HG03571 (cell line): ENCODE results near the gene U2AF2.

Source experiments
- ATAC-seq: cut with Tn5 transposase; IDR thresholded peaks from one replicate; pipeline ENCODE4 v1.9.1; 2021; ENCODE audit not compliant: unreplicated experiment

The U2AF2 gene

DNA sequence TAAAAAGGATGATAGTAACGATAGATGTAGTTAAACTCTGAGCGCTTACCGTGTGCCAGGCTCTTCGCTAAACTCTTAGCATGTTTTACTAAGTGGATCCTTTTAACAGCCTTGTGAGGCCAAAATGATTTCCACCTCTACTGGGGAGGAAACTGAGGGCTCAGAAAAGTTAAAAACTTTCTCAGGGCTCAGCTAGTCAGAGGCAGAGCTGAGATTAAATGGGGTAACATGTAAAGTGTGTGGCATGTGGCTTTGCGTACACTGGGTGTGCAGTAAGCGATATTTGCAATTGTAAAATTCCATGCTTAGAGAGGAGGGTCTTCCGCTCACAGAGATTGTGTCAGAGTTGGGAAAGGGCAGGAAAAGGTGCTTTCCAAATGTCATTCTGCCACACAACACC is 1.7 kb downstream of the U2AF2 start:
- ATAC-seq = no peak

DNA sequence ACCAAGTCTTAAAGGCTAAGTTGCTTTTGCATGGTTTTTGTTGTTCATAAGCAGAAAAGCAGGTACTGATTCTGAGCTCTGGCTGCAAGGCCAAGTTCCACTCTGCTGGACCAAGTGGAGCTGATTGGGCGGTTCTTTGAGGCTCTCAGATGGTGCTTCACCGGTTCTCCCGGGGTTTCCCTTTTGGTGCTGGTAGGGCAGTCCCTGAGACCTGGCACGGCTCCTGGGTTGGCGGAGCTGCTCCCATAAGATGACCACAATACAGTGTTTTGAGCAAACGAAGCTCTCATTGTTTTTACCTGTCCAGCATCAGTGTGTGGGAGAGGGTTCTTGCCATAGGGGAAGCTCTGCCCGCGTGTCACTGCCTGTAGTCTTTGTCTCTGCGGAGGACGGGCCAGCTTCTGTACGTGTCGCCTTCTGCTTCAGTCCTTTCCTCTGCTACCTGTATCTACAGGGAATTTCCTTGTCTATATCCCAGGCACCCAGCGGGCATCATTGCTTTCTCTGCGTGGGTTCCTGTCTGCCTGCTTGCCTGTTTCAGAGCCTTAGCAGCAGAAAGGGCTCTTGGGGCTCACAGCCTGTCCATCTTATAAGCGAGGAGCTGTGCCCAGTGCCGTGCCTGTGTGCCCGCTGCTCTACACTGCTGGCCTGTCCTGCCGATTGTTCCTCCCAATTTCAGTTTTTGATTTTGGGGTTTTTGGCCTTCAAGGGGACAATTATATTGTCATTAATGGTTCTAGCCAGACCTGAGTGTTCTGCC is 2.3 kb downstream of the U2AF2 start:
- no peak for ATAC-seq

DNA sequence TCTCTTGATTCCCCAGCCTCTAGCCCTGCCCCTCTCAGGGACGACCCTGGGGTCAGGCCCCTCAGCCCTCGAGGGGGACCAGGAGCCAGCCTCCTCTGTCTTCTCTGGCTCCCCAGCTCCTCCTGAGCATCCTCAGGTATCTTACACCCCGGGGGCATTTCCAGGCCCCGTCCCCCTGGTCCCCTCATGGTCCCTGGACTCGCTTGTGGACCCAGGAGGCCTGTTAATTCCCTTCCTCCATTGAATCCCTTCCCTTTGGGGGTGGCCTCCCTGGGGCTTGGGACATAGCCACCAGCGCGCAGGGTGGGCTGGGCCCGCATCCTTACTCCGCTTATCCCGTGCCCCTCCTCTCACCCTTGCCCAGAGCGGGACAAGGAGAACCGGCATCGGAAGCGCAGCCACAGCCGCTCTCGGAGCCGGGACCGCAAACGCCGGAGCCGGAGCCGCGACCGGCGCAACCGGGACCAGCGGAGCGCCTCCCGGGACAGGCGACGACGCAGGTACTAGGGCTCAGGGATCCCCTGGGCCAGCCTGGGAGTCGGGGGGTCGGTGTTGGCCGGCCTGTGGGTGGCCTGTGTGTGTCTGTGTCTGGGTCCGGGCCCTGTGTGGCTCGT is 4.1 kb downstream of the U2AF2 start:
- ATAC-seq = no peak

DNA sequence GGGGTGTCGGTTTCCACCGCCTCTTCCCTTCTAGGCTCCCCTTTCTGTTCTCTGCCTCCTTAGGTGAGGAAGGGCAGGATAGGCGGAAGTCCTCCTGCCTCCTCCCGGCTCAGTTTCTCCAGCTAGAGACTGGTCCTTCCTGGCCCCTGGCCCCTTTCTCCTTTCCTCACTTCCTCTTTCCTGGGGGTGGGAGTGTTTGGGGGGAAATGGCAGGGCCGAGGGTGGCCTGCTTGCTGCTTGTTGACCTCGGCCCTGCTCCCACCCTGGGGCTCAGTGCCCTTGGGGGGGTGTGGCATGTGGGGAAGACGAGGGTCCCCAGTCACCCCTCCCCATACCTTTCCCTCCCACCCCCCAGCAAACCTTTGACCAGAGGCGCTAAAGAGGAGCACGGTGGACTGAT is 5.0 kb downstream of the U2AF2 start:
- ATAC-seq = no peak

DNA sequence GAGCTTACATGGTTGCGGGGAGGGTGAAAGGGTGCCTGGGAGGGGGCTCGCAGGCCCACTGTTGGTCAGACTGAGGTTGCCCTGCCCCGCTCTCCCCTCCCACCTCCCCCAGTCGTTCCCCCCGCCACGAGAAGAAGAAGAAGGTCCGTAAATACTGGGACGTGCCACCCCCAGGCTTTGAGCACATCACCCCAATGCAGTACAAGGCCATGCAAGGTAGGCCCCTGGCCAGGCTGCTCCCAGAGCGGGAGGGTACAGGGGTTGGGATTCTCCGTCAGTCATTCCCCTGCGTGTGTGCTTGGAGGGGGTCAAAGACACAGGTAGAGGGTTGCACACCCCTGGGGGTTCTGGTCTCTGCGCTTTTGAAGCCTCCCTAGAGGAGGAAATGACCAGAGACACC is 5.6 kb downstream of the U2AF2 start:
- no peak for ATAC-seq

DNA sequence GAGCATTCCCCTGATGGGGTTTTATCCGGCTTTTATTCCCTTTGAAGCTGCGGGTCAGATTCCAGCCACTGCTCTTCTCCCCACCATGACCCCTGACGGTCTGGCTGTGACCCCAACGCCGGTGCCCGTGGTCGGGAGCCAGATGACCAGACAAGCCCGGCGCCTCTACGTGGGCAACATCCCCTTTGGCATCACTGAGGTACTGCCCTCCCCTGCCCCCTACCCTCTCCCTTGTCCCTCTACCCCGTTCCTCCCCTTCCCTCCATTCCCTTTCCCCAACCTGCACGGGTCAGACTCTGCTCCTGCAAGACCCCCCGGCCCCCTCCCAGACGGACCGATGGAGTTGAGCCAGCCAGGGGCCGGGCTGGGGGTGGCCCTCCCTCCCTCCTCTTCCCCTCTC is 6.2 kb downstream of the U2AF2 start:
- no peak for ATAC-seq

DNA sequence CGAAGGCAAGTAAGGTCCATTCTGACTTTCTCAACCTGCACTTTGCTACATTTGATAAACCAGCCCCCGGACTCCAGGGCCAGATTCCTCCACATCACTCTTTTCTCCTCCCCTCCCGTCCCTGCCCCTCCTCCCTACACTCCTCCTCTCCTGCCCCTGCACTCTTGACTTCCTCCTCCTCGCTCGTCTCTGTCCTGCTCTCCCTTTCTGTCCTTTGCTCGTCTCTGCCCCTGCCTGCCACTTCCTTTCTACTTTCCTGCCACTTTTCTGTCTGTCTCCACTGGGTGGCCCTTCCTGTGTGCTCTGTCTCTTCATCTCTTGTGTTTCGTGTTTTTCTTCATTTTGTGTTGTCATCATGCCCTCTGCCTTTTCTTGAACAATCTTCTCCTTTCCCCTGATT is 7.0 kb downstream of the U2AF2 start:
- ATAC-seq = no peak

DNA sequence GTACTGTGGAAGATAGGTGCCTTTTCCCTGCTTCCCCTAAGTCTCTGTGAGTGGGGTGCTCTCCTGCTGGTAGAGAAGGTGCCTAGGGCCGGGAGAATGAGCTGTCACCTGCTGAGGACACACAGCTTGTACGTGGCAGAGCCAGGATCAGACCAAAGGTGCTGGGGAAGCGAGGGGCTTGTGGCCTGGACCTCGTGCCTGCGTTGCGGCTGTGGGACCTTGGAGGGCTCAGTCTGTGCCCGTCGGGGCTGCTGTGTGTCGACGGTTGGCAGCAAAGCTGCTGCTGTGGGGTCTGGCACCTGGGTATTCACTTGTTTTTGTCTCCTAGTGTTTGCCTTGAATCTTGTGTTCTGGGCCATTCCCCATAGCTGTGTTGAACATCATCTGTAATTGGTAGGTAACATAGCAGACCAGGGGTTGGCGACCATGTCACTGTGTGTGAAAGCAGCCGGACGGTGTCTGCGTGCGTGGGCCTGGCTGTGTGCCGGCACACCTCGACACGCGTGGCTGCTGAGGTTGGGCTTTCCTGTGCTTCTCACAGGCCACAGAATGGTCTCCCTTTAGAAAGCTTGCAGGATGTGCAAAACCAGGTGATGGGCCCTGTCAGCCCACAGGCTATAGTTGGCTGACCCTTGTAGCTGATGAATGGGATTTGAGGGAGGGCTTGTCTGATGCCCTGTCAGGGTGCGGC is 9.2 kb downstream of the U2AF2 start:
- ATAC-seq = no peak

DNA sequence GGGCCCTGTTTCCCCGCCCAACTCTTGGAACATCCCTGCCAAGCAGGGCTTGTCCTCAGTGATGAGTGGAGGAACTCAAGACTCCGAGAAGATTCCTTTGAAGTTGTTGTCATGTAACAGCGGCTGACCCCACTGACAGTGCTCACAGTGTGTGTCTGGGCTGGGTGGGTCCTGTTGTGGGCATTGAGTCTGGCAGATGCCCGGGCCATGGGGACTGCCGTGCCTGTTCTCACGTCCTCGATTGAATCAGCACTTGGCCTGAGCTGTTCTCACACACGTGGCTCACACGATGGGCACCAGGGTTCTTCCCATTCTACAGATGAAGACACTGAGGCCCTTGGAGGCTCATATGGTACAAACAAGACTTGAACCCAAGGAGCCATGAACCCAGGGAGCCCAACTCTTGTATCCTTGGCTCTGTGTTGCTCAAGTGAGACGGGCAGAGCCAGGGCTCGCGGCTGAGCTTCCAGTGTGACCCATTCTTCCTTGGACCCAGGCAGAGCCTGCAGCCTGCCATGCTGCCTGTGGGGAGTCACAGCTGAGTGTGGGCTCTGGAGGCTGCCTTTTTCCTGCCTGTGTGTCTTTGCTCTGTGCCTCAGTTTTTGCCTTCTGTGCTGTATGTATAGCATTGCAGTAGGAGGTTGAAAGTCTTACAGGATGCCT is 11.6 kb downstream of the U2AF2 start:
- ATAC-seq = no peak

DNA sequence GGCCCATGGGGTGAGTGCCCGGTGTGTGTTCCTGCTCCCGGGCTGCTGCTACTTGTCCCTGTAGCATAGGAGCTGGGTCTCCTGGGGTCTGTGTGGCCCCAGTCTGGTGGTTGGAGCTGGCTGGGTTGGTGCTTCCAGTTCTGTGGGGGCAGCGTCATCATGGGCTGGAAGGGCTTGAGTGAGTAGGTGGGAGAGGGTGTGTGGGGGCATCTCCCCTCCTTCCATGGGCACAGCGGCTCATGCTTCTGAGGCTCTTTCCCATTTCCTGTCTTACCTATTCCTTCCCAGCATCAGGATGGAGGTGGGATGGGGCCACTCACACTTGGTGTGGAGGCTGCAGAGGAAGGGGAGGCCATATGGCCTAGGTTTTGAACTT is 12.2 kb downstream of the U2AF2 start:
- no peak for ATAC-seq

DNA sequence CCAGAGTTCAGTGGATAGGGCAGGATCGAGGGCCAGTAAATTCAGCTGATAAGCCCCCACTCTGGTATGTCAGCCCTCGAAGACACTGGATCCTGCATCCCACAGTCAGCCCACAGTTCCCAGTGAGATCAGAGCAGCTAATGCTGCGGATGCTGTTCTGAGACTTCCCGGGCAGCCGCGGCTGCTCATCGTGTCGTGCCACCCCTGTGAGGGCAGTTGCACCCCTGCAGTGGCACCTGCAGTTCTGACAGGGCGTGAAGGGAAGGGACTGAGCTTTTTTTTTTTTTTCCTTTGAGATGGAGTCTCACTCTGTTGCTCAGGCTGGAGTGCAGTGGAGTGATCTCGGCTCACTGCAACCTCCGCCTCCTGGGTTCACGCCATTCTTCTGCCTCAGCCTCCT is 12.7 kb downstream of the U2AF2 start:
- no peak for ATAC-seq

DNA sequence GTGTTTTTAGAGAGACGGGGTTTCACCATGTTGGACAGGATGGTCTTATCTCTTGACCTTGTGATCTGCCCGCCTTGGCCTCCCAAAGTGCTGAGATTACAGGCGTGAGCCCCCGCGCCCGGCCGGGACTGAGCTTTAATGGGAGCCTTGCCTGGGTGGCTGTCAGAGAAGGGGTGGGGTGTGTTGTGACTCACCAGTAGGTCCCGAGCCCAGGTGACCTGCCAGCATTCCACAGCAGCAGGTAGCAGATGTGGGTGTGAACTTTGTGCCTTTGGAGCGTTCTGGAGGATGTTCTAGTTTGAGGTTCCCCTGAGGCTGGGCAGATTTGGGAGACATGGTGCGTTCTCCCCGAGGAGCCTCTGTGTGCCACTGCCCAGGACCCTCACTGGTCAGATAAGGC is 13.1 kb downstream of the U2AF2 start:
- ATAC-seq = no peak

DNA sequence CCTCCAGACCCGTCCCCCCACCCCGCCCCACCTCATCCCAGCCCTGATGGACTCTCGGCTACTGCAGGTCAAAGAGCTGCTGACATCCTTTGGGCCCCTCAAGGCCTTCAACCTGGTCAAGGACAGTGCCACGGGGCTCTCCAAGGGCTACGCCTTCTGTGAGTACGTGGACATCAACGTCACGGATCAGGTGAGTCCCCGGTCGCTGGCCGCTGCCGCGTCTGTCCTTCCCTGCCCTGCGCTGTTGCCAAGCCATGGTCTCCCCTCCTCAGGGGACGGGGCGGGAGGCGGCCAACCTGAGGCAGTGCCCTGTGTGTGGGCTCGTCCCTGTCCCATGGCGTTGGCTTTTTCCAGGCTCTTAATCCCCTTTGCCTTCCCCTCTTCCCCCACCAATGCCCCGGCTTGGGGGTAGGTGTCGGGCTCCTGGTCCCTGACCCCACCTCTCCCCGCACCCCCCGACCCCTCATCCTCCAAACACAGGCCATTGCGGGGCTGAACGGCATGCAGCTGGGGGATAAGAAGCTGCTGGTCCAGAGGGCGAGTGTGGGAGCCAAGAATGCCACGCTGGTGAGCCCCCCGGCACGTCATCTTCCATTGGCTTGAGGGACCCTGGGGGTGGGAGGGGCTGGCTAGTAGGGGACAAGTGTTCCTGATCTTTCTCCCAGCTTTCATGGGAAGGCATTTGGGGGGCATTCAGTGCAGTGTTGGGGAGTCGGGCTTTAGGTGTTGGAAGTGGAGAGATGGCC is 13.9 kb downstream of the U2AF2 start:
- ATAC-seq = no peak

DNA sequence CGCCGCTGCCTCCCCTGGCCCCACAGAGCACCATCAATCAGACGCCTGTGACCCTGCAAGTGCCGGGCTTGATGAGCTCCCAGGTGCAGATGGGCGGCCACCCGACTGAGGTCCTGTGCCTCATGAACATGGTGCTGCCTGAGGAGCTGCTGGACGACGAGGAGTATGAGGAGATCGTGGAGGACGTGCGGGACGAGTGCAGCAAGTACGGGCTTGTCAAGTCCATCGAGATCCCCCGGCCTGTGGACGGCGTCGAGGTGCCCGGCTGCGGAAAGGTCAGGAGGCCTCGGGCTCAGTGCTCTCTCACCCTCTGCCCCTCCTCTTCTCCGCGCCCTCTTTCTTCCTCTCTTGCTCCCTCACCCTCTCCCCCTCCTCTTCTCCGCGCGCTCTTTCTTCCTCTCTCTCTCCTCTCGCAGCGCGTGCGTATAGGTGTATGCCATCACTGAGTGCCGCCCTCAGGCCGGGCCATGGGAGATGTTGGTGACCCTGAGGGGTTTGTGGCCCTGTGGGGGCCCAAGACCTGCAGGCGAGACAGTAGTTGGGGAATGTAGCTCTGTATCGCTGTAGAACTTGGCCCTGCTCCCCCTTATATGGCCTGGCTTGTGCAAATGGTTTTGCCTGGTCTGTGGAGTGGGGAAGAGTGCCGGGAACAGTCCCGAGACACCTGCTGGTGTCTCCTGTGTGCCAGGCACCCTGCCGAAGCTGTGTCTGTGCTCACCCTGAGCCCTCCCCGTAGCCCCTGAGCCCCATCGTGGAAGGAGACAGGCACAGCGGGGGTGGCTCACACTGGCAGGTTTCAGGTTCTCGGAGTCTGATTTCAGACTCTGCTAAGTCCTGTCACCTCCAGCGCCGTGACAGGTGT is 14.8 kb downstream of the U2AF2 start:
- no peak for ATAC-seq

DNA sequence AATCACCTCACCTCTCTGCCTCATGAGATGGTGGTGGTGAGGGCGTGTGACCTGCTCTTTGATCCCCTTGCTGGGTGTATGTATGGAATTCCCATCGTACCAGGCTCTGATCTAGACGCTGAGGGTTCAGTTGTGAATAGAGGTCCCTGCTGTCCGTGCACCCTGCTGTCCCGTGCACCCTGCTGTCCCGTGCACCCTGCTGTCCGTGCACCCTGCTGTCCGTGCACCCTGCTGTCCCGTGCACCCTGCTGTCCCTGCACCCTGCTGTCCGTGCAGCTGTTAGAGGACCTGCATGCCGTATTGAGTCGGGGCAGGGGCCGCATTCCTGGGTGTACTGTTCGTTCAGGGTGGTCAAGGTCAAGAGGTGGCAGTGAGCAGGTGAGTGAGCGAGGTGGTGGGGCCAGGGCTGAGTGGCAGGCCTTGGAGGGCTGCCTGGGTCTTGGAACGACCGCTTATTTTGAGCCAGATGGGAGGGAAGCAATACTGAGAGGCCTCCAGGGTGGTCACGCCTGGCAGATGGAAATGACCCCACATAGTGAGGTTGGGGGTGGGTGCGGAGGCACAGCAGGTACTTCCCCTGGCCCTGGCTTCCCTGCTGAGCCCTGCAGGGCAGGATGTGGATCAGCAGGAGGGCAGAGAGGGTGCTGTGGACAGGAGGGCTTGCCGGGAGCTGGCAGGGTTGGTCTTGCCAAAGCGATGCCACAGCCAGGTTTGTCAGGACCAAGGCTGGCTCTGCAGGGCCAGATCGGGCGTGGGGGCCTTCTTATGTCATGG is 15.6 kb downstream of the U2AF2 start:
- no peak for ATAC-seq

DNA sequence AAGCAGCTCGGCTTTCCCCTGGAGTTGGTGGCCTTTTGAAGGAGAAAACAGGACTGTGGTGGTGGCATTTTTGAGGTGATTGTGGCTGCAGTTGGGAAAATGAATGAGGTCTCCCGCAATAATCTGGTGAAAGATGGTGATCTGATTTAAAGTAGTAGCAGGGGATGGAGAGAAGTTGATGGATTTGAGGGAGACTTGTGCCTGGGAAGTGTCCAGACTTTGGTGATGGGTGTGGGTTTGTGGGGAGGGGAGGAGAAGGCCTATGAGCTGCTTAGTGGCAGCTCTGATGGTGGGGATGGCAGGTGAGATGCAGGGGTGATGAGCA is 16.2 kb downstream of the U2AF2 start:
- ATAC-seq = no peak

DNA sequence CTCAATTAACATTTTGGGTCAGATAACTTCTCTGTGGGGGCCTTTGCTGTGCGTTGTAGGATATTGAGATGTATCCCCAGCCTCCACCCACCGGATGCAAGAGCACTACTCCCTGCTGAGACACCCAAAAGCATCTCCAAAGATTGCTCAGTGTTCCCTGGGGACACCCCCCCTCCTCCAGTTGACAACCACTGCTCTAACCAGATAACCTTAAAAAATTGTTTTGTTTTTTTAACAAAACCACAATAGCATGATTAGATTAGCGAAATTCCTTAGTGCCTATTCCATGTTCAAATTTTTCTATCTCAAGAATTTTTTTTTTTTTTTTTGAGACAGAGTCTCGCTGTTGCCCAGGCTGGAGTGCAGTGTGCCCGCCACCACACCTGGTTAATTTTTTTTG is 17.6 kb downstream of the U2AF2 start:
- no peak for ATAC-seq

DNA sequence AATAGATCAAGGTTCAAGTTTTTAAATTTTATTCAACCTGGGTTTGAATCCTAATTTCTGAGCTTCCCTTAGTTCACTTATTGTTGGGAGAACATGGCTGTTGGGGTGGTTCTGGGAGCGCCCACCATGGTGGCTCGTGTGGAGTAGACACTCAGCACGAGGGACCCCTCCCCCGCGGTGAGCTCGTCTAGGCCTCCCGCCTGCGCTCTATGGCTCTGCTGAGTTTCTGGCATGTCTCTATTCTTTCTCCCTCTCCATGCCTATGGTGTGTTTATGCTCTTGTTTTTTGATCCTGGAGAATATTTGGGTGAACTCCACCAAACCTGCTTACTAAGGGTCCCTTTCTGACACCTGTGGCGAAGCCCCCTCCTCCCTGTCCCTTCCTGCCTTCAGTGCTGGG is 18.6 kb downstream of the U2AF2 start:
- no peak for ATAC-seq

DNA sequence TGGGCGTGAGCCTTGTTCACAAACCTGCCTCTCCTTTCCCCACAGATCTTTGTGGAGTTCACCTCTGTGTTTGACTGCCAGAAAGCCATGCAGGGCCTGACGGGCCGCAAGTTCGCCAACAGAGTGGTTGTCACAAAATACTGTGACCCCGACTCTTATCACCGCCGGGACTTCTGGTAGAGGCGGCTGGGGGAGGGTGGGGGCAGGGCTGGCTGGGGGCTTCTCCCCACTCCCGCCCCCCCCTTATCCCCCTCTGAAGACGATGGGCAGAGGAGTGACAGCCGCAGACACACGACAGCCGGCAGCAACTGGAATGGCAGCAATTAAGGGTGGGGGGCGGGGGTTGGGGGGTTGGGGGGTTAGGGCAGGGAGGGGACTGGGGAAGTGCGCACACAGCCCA is 19.1 kb downstream of the U2AF2 start:
- no peak for ATAC-seq

DNA sequence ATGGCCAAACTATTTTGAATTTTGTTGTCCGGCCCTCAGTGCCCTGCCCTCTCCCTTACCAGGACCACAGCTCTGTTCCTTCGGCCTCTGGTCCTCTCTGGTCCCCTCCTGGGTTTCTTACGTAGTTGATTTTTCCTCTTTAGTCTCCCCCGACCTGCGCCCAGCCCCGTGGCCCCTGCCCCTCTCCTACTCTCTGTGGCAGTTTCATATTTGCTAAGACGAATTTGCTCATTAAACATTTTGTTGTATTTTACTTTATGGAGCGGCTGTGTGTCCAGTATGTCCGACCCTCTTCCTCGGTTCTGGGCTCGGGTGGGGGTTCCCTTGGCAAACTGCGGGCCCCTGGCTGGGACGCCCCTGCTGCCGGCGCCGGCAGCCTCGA is 19.6 kb downstream of the U2AF2 start:
- no peak for ATAC-seq
